ENCODE measurements around the gene UBAP1L.

GRCh38 chr15:65069179-65069578 lies 45.8 kb downstream of the UBAP1L start:
- TF ChIP-seq MAX (IDR thresholded peaks at IDR 0.05), result no peak
- no peak for TF ChIP-seq CEBPB (IDR thresholded peaks at IDR 0.05)
- no peak for TF ChIP-seq EP300 (IDR thresholded peaks at IDR 0.05; ENCODE audit: borderline replicate concordance)
- no peak for TF ChIP-seq RAD21 (IDR thresholded peaks at IDR 0.05; ENCODE audit: low read depth)
- no peak for TF ChIP-seq TAF1 (IDR thresholded peaks at IDR 0.05; ENCODE audit: low read depth)
